CD4-positive, alpha-beta T cell treated with Interleukin-4 for 4 hours (primary cell): Measurements from ENCODE around the gene EHBP1.

ENCODE experiments used
- DNase-seq: peaks from one replicate; pipeline ENCODE4 v3.0.0-alpha.2; 2020

EHBP1 gene

DNA sequence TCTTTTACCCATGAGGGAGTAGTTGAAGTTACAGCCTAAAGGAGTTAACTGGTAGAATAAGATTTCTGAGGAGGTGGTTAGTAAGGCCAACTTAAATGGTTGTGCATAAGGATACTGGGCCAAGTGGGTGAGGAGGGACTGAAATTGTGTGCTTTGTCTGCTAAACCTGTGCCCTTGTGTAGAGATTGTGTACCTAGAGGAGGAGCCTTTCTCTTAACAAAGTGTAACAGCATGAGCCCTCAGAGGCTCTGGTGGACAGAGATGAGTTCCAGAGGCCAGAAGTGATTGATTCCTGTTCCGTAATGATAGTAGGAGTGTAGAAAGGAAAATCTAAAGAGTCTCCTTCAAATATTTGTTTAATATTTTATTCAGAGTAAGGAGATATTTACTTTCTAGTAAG lies 388.0 kb downstream of the EHBP1 start:
- DNase-seq, result no peak
